OCI-LY7 (cell line): ENCODE measurements around the gene ADGRG3.

Experiments used
- EZH2phosphoT487 ChIP-seq: fragments of 200-600 bp; sonication (generic); IDR thresholded peaks from 2 replicates; pipeline ENCODE4 v1.6.1; 2018; ENCODE audit warnings: low read depth, borderline replicate concordance, mild to moderate bottlenecking, mixed run types, antibody characterized with exemption, low read length, moderate library complexity, mixed read lengths
- TF ChIP-seq, protein P1 (sequence below): fragments of 200-600 bp; sonication (generic); conservative IDR thresholded peaks from 2 replicates; pipeline ENCODE4 v1.5.1; 2014; ENCODE audit warnings: mild to moderate bottlenecking, antibody characterized with exemption, low read length, moderate library complexity, mixed read lengths

DNA sequence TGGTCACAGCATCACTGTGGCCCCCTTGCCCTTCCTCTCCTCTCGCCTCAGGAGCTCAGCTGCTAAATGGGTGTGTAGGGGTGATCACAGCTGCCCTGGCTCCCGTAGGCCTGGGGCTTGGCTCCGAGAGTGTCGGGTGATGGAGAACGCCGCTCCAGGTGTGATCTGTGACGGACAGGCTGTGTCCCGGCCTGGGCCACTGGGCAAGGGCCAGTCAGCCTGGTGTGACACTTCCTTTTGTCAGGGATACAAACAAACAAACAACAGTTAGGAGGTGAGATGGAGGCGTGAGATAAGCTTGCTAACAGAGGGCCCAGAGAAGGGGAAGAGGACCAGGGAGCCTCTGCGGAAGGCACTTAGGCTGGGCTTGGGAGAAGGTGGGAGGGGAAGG, 37.7 kb upstream of the ADGRG3 start:
- TF ChIP-seq, protein P1, sequence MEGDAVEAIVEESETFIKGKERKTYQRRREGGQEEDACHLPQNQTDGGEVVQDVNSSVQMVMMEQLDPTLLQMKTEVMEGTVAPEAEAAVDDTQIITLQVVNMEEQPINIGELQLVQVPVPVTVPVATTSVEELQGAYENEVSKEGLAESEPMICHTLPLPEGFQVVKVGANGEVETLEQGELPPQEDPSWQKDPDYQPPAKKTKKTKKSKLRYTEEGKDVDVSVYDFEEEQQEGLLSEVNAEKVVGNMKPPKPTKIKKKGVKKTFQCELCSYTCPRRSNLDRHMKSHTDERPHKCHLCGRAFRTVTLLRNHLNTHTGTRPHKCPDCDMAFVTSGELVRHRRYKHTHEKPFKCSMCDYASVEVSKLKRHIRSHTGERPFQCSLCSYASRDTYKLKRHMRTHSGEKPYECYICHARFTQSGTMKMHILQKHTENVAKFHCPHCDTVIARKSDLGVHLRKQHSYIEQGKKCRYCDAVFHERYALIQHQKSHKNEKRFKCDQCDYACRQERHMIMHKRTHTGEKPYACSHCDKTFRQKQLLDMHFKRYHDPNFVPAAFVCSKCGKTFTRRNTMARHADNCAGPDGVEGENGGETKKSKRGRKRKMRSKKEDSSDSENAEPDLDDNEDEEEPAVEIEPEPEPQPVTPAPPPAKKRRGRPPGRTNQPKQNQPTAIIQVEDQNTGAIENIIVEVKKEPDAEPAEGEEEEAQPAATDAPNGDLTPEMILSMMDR: no peak
- TF ChIP-seq EZH2phosphoT487: no peak
